Activated CD4-positive, alpha-beta T cell treated with anti-CD3 and anti-CD28 coated beads, Interleukin-2, amount 10 ng/mL, durations not matched to agents 24 days and 14 days (primary cell): ENCODE measurements around the gene ZNF185. TPM values are rescaled to one million over a fixed set of nuclear protein-coding genes. Genes with fewer than 3 reads are reported as not detected.

Source experiments
- DNase-seq: peaks from one replicate; pipeline ENCODE4 v3.0.0; 2022
- H3K27ac Mint-ChIP-seq: one replicate; pipeline ENCODE4 v1.8.0; 2022; ENCODE audit warnings: mild to moderate bottlenecking, mixed read lengths
- H3K27me3 Mint-ChIP-seq: one replicate; pipeline ENCODE4 v1.8.0; 2022; ENCODE audit warnings: mixed read lengths
- H3K36me3 Mint-ChIP-seq: one replicate; pipeline ENCODE4 v1.8.0; 2022; ENCODE audit warnings: low read depth, mild to moderate bottlenecking, mixed read lengths
- H3K4me1 Mint-ChIP-seq: one replicate; pipeline ENCODE4 v1.8.0; 2021; ENCODE audit warnings: mixed read lengths
- H3K4me3 Mint-ChIP-seq: one replicate; pipeline ENCODE4 v1.8.0; 2022; ENCODE audit warnings: mild to moderate bottlenecking, moderate library complexity, mixed read lengths
- H3K9me3 Mint-ChIP-seq: one replicate; pipeline ENCODE4 v1.8.0; 2021; ENCODE audit warnings: mixed read lengths
- intact Hi-C: fragments of 100-400 bp; cut with micrococcal nuclease; formaldehyde crosslinking; loops from one replicate; pipeline ENCODE4 v1.15.1; 2023
- total RNA-seq: library from RNA; stranded (reverse); gene quantifications from 2 replicates; pipeline ENCODE4 v1.2.3, GENCODE V29; 2022

The ZNF185 gene
- 0.43 and 1.0 TPM in 2 replicates for total RNA-seq

- Mint-ChIP-seq H3K4me3 (no peak within 1 kb of the TSS), H3K4me1 (no peaks in the 10 kb centered on the region), H3K9me3 (no peaks in the 10 kb centered on the region), H3K27ac (no peak within 1 kb of the TSS), H3K27me3 (peaks cover 18% of the 10 kb centered on the region), H3K36me3 (no peaks in the 10 kb centered on the region)
- peak; percentile 56 for DNase-seq
- intact Hi-C loops: no loop called here
Measured at GRCh38 chrX:152897222-152898131, at the start of gene ZNF185. ZNF185 (plus strand) TSS chrX:152898067; CDS start chrX:152914490, 16,423 bp downstream.

- intact Hi-C loops: no loop called here
- DNase-seq: no peak
- peaks cover 7% of the 10 kb centered on the region for H3K4me1 Mint-ChIP-seq
- no peaks in the 10 kb centered on the region for H3K27me3 Mint-ChIP-seq
- H3K4me3 Mint-ChIP-seq: no peak overlapping the region
- peaks cover 33% of the 10 kb centered on the region for H3K36me3 Mint-ChIP-seq
- H3K9me3 Mint-ChIP-seq: no peaks in the 10 kb centered on the region
- H3K27ac Mint-ChIP-seq: no peak overlapping the region
Measured at GRCh38 chrX:152850465-152850864, 47.4 kb upstream of the ZNF185 start.

GRCh38 chrX:152853986-152854385, 43.9 kb upstream of the ZNF185 start:
- DNase-seq: no peak
- H3K36me3 Mint-ChIP-seq: peaks cover 27% of the 10 kb centered on the region
- no peaks in the 10 kb centered on the region for H3K27me3 Mint-ChIP-seq
- H3K4me1 Mint-ChIP-seq: peaks cover 9% of the 10 kb centered on the region
- no peak overlapping the region for H3K4me3 Mint-ChIP-seq
- H3K9me3 Mint-ChIP-seq: no peaks in the 10 kb centered on the region
- intact Hi-C loops: no loop called here
- no peak overlapping the region for H3K27ac Mint-ChIP-seq

- DNase-seq: no peak
- intact Hi-C loops: no loop called here
- no peaks in the 10 kb centered on the region for H3K27me3 Mint-ChIP-seq
- peaks cover 2% of the 10 kb centered on the region for H3K4me1 Mint-ChIP-seq
- no peak overlapping the region for H3K4me3 Mint-ChIP-seq
- no peaks in the 10 kb centered on the region for H3K9me3 Mint-ChIP-seq
- H3K27ac Mint-ChIP-seq: no peak overlapping the region
- H3K36me3 Mint-ChIP-seq: peaks cover 12% of the 10 kb centered on the region
Measured at GRCh38 chrX:152861116-152861515, 36.8 kb upstream of the ZNF185 start.

GRCh38 chrX:152861826-152862225, 36.0 kb upstream of the ZNF185 start:
- H3K9me3 Mint-ChIP-seq: no peaks in the 10 kb centered on the region
- no peak overlapping the region for H3K27ac Mint-ChIP-seq
- H3K27me3 Mint-ChIP-seq: no peaks in the 10 kb centered on the region
- H3K36me3 Mint-ChIP-seq: peaks cover 12% of the 10 kb centered on the region
- no peak overlapping the region for H3K4me3 Mint-ChIP-seq
- DNase-seq: no peak
- intact Hi-C loops: no loop called here
- H3K4me1 Mint-ChIP-seq: peaks cover 2% of the 10 kb centered on the region

GRCh38 chrX:152865232-152865920, 32.5 kb upstream of the ZNF185 start:
- Mint-ChIP-seq H3K4me1 (no peaks in the 10 kb centered on the region), H3K36me3 (peaks cover 25% of the 10 kb centered on the region), H3K27ac (no peak overlapping the region), H3K9me3 (no peaks in the 10 kb centered on the region), H3K4me3 (no peak overlapping the region), H3K27me3 (no peaks in the 10 kb centered on the region)
- DNase-seq: no peak
- intact Hi-C loops: no loop called here

- H3K36me3 Mint-ChIP-seq: peaks cover 23% of the 10 kb centered on the region
- no peak for DNase-seq
- no peaks in the 10 kb centered on the region for H3K9me3 Mint-ChIP-seq
- H3K27ac Mint-ChIP-seq: no peak overlapping the region
- H3K27me3 Mint-ChIP-seq: no peaks in the 10 kb centered on the region
- intact Hi-C loops: no loop called here
- no peaks in the 10 kb centered on the region for H3K4me1 Mint-ChIP-seq
- H3K4me3 Mint-ChIP-seq: no peak overlapping the region
Measured at GRCh38 chrX:152866386-152866785, 31.5 kb upstream of the ZNF185 start.

- no peaks in the 10 kb centered on the region for H3K9me3 Mint-ChIP-seq
- H3K27me3 Mint-ChIP-seq: no peaks in the 10 kb centered on the region
- H3K27ac Mint-ChIP-seq: no peak overlapping the region
- DNase-seq: no peak
- intact Hi-C loops: no loop called here
- peaks cover 26% of the 10 kb centered on the region for H3K36me3 Mint-ChIP-seq
- no peak overlapping the region for H3K4me3 Mint-ChIP-seq
- peaks cover 4% of the 10 kb centered on the region for H3K4me1 Mint-ChIP-seq
Measured at GRCh38 chrX:152869972-152870371, 27.9 kb upstream of the ZNF185 start.

- DNase-seq: no peak
- Mint-ChIP-seq H3K9me3 (no peaks in the 10 kb centered on the region), H3K4me3 (no peak overlapping the region), H3K27me3 (no peaks in the 10 kb centered on the region), H3K36me3 (peaks cover 23% of the 10 kb centered on the region), H3K4me1 (peaks cover 4% of the 10 kb centered on the region), H3K27ac (no peak overlapping the region)
- intact Hi-C loops: no loop called here
Measured at GRCh38 chrX:152871260-152871659, 26.6 kb upstream of the ZNF185 start.

- intact Hi-C loops: no loop called here
- no peaks in the 10 kb centered on the region for H3K27me3 Mint-ChIP-seq
- peak overlapping the region; percentile 76 for H3K27ac Mint-ChIP-seq
- peaks cover 23% of the 10 kb centered on the region for H3K36me3 Mint-ChIP-seq
- H3K9me3 Mint-ChIP-seq: no peaks in the 10 kb centered on the region
- H3K4me1 Mint-ChIP-seq: peaks cover 4% of the 10 kb centered on the region
- DNase-seq: no peak
- no peak overlapping the region for H3K4me3 Mint-ChIP-seq
Measured at GRCh38 chrX:152872522-152872921, 25.3 kb upstream of the ZNF185 start.

- Mint-ChIP-seq H3K36me3 (peaks cover 23% of the 10 kb centered on the region), H3K4me3 (no peak overlapping the region), H3K4me1 (peaks cover 4% of the 10 kb centered on the region), H3K9me3 (no peaks in the 10 kb centered on the region), H3K27me3 (no peaks in the 10 kb centered on the region), H3K27ac (no peak overlapping the region)
- DNase-seq: no peak
- intact Hi-C loops: no loop called here
Measured at GRCh38 chrX:152873361-152873760, 24.5 kb upstream of the ZNF185 start.

GRCh38 chrX:152876931-152877840, 20.7 kb upstream of the ZNF185 start:
- no peak overlapping the region for H3K27ac Mint-ChIP-seq
- H3K4me1 Mint-ChIP-seq: peaks cover 1% of the 10 kb centered on the region
- no peaks in the 10 kb centered on the region for H3K9me3 Mint-ChIP-seq
- DNase-seq: no peak
- intact Hi-C loops: no loop called here
- no peaks in the 10 kb centered on the region for H3K27me3 Mint-ChIP-seq
- H3K4me3 Mint-ChIP-seq: no peak overlapping the region
- peaks cover 4% of the 10 kb centered on the region for H3K36me3 Mint-ChIP-seq

GRCh38 chrX:152878976-152879755, 18.7 kb upstream of the ZNF185 start:
- H3K27ac Mint-ChIP-seq: no peak overlapping the region
- H3K27me3 Mint-ChIP-seq: no peaks in the 10 kb centered on the region
- no peak overlapping the region for H3K4me3 Mint-ChIP-seq
- intact Hi-C loops: no loop called here
- H3K36me3 Mint-ChIP-seq: no peaks in the 10 kb centered on the region
- no peaks in the 10 kb centered on the region for H3K4me1 Mint-ChIP-seq
- no peaks in the 10 kb centered on the region for H3K9me3 Mint-ChIP-seq
- DNase-seq: no peak
